HepG2 (cell line): ENCODE measurements around the gene TFEB. TPM values are rescaled to one million over a fixed set of nuclear protein-coding genes. Genes with fewer than 3 reads are reported as not detected.

ENCODE experiments used
- SMYD3 ChIP-seq: sonication (generic); formaldehyde crosslinking; IDR thresholded peaks from 2 replicates; pipeline ENCODE4 v1.8.1; 2023; ENCODE audit warnings: mild to moderate bottlenecking, missing genetic modification reagents
- SOX5 ChIP-seq: IDR thresholded peaks from 2 replicates; pipeline ENCODE4 v1.6.1; 2016; ENCODE audit warnings: borderline replicate concordance
- SYNCRIP ChIP-seq: fragments of 200-400 bp; formaldehyde crosslinking; IDR thresholded peaks from 2 replicates; pipeline ENCODE4 v1.6.1; 2018; ENCODE audit warnings: mild to moderate bottlenecking, low read depth, low read length; ENCODE audit not compliant: insufficient read depth
- U2AF1 ChIP-seq: fragments of 200-400 bp; formaldehyde crosslinking; optimal IDR thresholded peaks from 2 replicates; pipeline ENCODE3; 2017; ENCODE audit warnings: mild to moderate bottlenecking, low read depth, low read length
- ZNF790 ChIP-seq: sonication (generic); formaldehyde crosslinking; IDR thresholded peaks from 2 replicates; pipeline ENCODE4 v1.8.0; 2022; ENCODE audit warnings: missing genetic modification reagents, mild to moderate bottlenecking, borderline replicate concordance
- polyA plus RNA-seq, 8 experiments: library from polyadenylated mRNA; depleted of rRNA in 3 of 8; stranded (reverse) in 7 of 8; unstranded in 1 of 8; fragments of >200 nt; fragmentation: Illumina TruSeq in 4 of 8; extraction: Trizol in 4 of 8; gene quantifications; 2 replicates each; pipeline versions ENCODE4 v1.2.1 to v1.2.3, GENCODE V29; 2011 to 2016; ENCODE audit warnings: low read depth in 4 of 8, missing spikeins in 1 of 8, mixed read lengths in 1 of 8; ENCODE audit not compliant: insufficient read depth in 1 of 8
- total RNA-seq, 5 experiments: library from RNA; depleted of rRNA; stranded (reverse); fragments of >200 nt; fragmentation: Illumina TruSeq; extraction: Trizol; gene quantifications; 2 replicates each; pipeline ENCODE4 v1.2.3, GENCODE V29; 2016; ENCODE audit warnings: low read depth in 1 of 5
- TF ChIP-seq, protein P1 (sequence below), 2 experiments: sonication (generic) in 1 of 2; formaldehyde crosslinking in 1 of 2; IDR thresholded peaks; 2 replicates each; pipeline versions ENCODE4 v1.4.0 to v1.6.1; 2016 to 2020; ENCODE audit warnings: borderline replicate concordance in 1 of 2, low read depth in 1 of 2, mild to moderate bottlenecking in 1 of 2, missing genetic modification reagents in 1 of 2
- TF ChIP-seq, protein P2 (sequence below): sonication (generic); formaldehyde crosslinking; IDR thresholded peaks from 2 replicates; pipeline ENCODE4 v1.4.0; 2020; ENCODE audit warnings: missing genetic modification reagents
- TF ChIP-seq, protein P3 (sequence below): sonication (generic); formaldehyde crosslinking; IDR thresholded peaks from 2 replicates; pipeline ENCODE4 v1.9.0; 2021; ENCODE audit warnings: missing genetic modification reagents, borderline replicate concordance
- TF ChIP-seq, protein P4 (sequence below): sonication (generic); formaldehyde crosslinking; IDR thresholded peaks from 2 replicates; pipeline ENCODE4 v1.4.0; 2020; ENCODE audit warnings: missing genetic modification reagents
- TF ChIP-seq, protein P5 (sequence below): sonication (generic); formaldehyde crosslinking; IDR thresholded peaks from 2 replicates; pipeline ENCODE4 v1.4.0; 2020; ENCODE audit warnings: mild to moderate bottlenecking, missing genetic modification reagents, borderline replicate concordance
- TF ChIP-seq, protein P6 (sequence below): sonication (generic); formaldehyde crosslinking; conservative IDR thresholded peaks from 2 replicates; pipeline ENCODE4 v1.4.0; 2020; ENCODE audit warnings: missing genetic modification reagents

TFEB gene
- total and polyA plus RNA-seq, 2 of the 13 experiments (the other 11 are each of a cell fraction or from before 2014, with no cell fraction given) = 13.3 to 18.7 TPM

DNA sequence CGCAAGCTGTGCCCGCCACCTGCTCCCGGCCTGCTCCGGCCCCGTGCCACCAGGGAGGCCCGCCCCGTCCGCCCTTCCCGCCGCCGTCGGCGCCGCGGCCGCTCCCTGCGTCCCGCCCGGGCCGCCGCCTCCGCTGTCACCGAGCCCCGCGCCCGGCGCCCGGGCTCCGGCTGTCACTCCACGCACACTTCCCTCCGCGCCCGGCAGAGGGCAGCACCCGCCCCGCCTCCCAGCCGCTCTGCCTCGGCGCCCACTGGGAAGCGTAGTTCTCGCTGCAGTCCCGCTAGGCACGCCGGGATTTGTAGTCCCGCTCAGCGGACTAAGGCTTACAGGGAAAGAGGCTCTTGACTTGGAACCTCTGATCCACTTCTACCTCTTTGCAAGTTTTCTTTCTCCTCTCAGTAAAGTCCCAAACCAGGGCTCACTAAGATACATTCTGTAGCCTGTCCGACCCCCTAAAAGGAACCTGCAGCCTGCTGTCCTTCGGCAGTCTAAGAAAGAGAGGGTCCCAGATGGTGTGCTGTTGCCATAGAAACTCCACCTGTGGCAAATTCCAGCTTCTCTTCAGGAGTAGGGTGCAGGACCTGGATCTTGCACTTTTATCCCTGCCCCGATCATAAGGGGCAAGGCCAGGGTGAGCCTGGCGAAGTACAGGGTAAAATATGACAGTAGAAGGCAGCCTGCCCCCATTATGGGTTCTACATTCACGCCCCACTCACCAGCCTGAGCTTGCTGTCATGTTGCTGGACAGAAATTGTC is at the start of gene TFEB (continued):
- TF ChIP-seq, protein P1, sequence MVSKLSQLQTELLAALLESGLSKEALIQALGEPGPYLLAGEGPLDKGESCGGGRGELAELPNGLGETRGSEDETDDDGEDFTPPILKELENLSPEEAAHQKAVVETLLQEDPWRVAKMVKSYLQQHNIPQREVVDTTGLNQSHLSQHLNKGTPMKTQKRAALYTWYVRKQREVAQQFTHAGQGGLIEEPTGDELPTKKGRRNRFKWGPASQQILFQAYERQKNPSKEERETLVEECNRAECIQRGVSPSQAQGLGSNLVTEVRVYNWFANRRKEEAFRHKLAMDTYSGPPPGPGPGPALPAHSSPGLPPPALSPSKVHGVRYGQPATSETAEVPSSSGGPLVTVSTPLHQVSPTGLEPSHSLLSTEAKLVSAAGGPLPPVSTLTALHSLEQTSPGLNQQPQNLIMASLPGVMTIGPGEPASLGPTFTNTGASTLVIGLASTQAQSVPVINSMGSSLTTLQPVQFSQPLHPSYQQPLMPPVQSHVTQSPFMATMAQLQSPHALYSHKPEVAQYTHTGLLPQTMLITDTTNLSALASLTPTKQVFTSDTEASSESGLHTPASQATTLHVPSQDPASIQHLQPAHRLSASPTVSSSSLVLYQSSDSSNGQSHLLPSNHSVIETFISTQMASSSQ (IDR thresholded peaks at IDR 0.05; ENCODE audit: low read depth) = peak; percentile 27; the same call in 1 of the 2 replicates
- TF ChIP-seq, protein P1 (CRISPR knock-in tag; IDR thresholded peaks at IDR 0.05; ENCODE audit: borderline replicate concordance) = peak; percentile 71; the same call in 1 of the 2 replicates
- no peak for TF ChIP-seq ZNF790 (CRISPR knock-in tag)
- TF ChIP-seq, protein P2, sequence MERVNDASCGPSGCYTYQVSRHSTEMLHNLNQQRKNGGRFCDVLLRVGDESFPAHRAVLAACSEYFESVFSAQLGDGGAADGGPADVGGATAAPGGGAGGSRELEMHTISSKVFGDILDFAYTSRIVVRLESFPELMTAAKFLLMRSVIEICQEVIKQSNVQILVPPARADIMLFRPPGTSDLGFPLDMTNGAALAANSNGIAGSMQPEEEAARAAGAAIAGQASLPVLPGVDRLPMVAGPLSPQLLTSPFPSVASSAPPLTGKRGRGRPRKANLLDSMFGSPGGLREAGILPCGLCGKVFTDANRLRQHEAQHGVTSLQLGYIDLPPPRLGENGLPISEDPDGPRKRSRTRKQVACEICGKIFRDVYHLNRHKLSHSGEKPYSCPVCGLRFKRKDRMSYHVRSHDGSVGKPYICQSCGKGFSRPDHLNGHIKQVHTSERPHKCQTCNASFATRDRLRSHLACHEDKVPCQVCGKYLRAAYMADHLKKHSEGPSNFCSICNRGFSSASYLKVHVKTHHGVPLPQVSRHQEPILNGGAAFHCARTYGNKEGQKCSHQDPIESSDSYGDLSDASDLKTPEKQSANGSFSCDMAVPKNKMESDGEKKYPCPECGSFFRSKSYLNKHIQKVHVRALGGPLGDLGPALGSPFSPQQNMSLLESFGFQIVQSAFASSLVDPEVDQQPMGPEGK = peak; percentile 87
- no peak for TF ChIP-seq SMYD3 (CRISPR knock-in tag)
- TF ChIP-seq SYNCRIP = no peak
- TF ChIP-seq, protein P3, sequence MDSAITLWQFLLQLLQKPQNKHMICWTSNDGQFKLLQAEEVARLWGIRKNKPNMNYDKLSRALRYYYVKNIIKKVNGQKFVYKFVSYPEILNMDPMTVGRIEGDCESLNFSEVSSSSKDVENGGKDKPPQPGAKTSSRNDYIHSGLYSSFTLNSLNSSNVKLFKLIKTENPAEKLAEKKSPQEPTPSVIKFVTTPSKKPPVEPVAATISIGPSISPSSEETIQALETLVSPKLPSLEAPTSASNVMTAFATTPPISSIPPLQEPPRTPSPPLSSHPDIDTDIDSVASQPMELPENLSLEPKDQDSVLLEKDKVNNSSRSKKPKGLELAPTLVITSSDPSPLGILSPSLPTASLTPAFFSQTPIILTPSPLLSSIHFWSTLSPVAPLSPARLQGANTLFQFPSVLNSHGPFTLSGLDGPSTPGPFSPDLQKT = no peak
- peak; percentile 63 for TF ChIP-seq SOX5 (CRISPR knock-in tag)
- TF ChIP-seq U2AF1 = no peak
- TF ChIP-seq, protein P4, sequence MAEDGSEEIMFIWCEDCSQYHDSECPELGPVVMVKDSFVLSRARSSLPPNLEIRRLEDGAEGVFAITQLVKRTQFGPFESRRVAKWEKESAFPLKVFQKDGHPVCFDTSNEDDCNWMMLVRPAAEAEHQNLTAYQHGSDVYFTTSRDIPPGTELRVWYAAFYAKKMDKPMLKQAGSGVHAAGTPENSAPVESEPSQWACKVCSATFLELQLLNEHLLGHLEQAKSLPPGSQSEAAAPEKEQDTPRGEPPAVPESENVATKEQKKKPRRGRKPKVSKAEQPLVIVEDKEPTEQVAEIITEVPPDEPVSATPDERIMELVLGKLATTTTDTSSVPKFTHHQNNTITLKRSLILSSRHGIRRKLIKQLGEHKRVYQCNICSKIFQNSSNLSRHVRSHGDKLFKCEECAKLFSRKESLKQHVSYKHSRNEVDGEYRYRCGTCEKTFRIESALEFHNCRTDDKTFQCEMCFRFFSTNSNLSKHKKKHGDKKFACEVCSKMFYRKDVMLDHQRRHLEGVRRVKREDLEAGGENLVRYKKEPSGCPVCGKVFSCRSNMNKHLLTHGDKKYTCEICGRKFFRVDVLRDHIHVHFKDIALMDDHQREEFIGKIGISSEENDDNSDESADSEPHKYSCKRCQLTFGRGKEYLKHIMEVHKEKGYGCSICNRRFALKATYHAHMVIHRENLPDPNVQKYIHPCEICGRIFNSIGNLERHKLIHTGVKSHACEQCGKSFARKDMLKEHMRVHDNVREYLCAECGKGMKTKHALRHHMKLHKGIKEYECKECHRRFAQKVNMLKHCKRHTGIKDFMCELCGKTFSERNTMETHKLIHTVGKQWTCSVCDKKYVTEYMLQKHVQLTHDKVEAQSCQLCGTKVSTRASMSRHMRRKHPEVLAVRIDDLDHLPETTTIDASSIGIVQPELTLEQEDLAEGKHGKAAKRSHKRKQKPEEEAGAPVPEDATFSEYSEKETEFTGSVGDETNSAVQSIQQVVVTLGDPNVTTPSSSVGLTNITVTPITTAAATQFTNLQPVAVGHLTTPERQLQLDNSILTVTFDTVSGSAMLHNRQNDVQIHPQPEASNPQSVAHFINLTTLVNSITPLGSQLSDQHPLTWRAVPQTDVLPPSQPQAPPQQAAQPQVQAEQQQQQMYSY (CRISPR knock-in tag) = no peak
- TF ChIP-seq, protein P5, sequence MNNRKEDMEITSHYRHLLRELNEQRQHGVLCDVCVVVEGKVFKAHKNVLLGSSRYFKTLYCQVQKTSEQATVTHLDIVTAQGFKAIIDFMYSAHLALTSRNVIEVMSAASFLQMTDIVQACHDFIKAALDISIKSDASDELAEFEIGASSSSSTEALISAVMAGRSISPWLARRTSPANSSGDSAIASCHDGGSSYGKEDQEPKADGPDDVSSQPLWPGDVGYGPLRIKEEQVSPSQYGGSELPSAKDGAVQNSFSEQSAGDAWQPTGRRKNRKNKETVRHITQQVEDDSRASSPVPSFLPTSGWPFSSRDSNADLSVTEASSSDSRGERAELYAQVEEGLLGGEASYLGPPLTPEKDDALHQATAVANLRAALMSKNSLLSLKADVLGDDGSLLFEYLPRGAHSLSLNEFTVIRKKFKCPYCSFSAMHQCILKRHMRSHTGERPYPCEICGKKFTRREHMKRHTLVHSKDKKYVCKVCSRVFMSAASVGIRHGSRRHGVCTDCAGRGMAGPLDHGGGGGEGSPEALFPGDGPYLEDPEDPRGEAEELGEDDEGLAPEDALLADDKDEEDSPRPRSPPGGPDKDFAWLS (CRISPR knock-in tag) = no peak
- TF ChIP-seq, protein P6, sequence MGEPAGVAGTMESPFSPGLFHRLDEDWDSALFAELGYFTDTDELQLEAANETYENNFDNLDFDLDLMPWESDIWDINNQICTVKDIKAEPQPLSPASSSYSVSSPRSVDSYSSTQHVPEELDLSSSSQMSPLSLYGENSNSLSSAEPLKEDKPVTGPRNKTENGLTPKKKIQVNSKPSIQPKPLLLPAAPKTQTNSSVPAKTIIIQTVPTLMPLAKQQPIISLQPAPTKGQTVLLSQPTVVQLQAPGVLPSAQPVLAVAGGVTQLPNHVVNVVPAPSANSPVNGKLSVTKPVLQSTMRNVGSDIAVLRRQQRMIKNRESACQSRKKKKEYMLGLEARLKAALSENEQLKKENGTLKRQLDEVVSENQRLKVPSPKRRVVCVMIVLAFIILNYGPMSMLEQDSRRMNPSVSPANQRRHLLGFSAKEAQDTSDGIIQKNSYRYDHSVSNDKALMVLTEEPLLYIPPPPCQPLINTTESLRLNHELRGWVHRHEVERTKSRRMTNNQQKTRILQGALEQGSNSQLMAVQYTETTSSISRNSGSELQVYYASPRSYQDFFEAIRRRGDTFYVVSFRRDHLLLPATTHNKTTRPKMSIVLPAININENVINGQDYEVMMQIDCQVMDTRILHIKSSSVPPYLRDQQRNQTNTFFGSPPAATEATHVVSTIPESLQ = no peak; the same call in 1 of the 2 replicates
